GM18868 (cell line): ENCODE measurements around the gene CERCAM.

Source experiments
- ATAC-seq: cut with Tn5 transposase; IDR thresholded peaks from one replicate; pipeline ENCODE4 v1.9.1; 2021; ENCODE audit warnings: mild to moderate bottlenecking, moderate library complexity; ENCODE audit not compliant: unreplicated experiment

CERCAM gene, protein sequence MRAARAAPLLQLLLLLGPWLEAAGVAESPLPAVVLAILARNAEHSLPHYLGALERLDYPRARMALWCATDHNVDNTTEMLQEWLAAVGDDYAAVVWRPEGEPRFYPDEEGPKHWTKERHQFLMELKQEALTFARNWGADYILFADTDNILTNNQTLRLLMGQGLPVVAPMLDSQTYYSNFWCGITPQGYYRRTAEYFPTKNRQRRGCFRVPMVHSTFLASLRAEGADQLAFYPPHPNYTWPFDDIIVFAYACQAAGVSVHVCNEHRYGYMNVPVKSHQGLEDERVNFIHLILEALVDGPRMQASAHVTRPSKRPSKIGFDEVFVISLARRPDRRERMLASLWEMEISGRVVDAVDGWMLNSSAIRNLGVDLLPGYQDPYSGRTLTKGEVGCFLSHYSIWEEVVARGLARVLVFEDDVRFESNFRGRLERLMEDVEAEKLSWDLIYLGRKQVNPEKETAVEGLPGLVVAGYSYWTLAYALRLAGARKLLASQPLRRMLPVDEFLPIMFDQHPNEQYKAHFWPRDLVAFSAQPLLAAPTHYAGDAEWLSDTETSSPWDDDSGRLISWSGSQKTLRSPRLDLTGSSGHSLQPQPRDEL

DNA sequence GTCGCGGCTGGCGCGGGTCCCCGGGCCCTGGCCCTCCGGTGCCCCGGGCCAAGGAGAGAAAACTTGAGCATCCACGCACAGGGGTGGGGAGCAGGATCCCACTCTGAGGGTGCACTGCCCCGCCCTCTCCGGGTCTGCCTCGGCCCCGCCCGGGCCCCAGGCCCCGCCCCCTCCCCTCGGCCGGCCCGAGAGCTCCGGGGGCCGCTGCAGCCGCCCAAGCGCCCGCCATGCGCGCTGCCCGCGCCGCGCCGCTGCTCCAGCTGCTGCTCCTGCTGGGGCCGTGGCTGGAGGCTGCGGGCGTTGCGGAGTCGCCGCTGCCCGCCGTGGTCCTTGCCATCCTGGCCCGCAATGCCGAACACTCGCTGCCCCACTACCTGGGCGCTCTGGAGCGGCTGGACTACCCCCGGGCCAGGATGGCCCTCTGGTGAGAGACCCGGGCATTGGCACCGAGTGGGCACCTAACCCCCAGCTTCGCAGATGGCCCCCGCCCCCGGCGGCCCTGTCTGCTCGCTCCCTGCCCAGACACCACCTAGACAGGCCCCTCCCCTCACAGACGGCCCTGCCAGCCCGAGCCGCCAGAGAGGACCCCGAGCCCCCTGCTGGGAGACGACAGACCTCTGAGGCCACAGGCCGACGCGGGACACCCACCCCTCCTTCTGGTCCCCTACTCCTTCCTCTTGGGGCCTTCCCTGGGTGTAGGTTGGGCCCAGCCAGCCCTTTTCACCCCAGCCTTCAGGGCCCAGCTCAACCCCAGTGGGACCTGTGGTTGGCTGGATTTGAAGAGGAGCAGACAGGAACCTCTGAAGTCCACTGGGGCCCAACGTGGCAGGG is at the start of gene CERCAM:
Gene CERCAM, plus strand, starts transcription at position 207 of the 831 bp plus-strand sequence. Its CDS starts 21 bp downstream, at position 228.
- ATAC-seq: peak; percentile 63

DNA sequence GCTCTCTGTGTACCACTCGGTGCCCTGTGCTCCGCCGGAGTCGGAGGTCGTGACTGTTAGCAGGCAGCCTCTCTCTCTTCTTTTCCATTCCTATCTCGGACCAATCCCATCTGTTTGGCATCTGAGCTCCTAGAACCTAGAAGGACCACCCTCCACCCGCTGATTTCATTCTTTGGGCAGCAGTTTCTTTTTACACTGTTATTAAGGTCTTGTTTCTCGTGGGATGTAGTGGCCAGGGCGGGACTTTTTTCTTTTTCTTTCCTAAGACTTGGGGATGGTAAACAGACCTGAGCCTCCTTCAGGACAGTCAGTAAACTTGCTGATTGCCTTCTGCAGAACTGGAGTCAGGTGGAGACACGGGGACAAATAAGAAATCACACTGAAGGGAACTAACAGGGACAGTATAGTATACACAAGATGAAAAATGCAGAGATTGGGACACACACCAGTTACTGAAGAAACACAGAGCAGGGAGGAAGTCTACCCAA is 49.0 kb upstream of the CERCAM start:
- ATAC-seq: no peak

DNA sequence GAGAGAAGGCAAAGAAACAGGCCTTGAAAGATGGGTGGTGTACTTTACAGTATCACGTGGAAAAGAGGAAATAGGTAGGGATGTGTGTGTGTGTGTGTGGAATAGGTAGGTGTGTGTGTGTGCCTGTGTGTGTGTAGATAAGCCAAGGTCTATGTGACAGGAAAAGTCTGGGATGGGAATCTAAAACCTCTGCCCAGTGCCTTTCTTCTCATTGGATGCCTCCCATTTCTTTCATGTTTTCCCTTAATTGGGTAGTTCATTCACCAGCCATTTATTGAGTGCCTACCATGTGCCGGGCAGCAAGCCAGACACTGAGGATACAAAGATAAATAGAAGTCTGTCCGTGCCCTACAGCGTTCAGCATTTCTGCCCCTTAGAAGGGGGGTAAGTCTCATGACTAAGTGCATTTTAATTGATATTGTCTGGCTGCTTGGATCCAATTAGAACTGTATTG is 48.4 kb upstream of the CERCAM start:
- no peak for ATAC-seq

DNA sequence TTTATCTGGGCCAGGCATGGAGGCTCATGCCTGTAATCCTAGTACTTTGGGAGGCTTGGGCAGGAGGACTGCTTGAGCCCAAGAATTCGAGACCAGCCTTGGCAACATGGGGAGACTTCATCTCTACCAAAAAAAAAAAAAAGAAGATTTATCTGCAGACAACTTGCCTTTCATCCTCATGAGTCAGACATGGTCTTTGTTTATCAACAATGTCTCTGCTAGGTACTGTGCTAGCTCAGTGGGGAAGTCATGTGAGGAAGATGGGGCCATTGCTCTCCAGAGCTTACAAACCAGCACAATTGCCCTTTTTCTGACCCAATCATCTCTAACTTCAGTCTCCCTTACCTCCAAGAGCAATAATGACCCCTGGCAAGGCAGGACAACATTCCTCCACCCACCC is 47.9 kb upstream of the CERCAM start:
- no peak for ATAC-seq

DNA sequence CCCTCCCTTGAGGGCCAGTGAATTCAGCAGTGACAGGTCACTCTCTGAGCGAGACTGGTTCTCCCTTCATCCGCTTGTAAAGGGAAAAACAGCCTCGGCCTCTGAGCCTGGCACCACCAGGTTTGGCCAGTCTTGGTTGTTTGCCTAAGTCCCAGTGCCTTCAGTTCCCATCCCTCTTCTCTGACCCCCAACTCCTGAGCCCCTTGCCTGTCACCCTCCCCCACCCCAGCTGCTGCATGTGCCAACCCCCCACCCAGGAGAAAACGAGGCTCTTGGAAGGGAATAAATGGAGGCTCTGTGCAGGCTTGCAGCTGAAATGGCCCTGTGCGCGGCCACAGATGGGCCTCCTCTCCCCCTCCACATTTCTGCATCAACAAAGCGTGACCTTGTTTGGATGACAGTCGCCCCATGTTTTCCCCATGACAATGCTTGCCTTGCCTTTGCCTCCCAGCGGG is 46.4 kb upstream of the CERCAM start:
- no peak for ATAC-seq

DNA sequence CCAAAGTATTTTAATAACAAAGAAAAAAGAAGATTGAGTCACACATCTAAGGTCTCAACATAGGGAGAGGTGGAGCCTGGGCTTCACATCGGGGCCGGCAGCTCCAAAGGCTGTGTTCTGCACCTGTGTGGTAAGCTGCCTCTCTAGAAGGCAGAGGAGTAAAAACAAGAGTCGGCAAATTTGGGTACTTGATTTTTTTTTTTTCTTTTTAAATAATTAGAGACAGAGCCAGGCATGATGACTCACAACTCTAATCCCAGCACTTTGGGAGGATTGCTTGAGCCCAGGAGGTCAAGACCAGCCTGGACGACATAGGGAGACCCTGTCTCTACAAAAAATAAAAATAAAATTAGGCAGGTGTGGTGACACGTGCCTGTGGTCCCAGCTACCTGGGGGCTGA is 44.8 kb upstream of the CERCAM start:
- no peak for ATAC-seq

DNA sequence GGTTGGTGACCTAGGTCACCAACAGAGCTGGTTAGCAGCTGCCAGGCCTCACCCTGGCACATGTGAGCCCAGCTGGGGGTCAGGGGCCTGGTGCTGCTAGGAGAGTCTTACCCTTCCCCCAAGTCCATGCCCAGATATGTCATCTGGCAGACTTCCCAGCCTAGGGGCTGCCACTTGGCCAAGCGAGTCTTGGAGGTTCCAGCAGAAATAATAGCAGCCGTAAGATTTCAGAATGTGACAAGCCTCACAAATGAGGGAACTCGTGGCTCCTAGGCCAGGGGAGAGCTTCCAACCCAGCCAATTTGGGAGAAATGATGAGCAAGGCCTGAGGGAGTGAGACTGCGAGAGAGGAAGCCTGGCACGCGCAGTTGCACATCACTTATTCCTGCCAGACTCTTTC is 38.4 kb upstream of the CERCAM start:
- ATAC-seq: no peak

DNA sequence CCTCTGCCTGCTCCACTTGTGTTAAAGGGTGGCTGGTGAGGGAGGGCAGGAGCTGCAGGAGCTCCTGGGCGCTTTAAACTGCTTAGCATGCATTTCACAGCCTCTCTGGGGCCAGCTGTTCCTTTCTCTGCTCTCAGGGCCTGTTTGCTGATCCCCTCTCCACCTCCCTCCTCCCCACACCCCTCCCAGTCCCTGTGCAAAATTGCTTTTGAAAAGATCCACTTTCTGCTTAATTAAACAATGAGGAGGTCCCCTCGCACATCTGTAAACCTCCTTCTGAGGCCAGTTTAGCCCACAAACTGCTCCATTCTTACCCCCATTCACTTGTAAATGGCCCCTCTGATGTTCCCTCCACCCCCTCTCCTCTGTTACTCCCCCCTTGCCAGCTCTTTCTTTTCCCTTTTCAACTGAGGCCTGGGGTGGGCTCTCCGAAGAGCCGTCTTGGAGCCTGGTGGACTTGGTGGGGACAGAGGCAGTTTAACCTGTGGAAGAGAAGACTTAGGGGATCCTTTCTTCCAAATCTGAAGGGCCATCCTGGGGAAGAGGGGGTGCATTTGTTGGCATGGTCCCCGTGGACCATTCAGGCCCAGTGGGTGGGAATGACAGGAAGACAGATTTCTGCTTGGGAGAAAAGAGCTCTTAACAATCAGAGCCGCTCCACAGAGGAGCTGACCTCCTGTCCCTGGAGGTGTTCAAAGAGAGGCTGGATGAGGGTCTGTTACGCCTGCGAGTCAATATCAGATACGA is 37.5 kb upstream of the CERCAM start:
- ATAC-seq: no peak

DNA sequence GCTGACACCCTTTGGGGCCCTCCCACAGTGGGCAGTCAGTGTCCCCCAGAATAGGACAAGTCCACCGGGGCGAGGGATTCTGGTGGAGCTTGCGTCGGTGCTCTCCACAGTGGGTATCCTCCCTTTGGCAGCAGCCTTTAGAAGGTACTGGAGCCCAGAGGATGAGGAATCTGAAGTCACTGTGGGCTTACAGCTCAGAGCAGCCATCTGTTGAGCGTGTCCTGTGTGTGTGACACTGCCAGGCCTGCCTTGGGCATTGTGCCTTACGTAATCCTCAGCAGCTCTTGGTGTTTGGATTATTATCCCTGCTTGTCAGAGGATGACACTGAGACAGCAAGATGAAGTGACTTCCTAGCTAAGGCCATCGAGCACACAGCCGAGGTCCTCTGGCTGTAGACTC is 36.9 kb upstream of the CERCAM start:
- ATAC-seq: no peak

DNA sequence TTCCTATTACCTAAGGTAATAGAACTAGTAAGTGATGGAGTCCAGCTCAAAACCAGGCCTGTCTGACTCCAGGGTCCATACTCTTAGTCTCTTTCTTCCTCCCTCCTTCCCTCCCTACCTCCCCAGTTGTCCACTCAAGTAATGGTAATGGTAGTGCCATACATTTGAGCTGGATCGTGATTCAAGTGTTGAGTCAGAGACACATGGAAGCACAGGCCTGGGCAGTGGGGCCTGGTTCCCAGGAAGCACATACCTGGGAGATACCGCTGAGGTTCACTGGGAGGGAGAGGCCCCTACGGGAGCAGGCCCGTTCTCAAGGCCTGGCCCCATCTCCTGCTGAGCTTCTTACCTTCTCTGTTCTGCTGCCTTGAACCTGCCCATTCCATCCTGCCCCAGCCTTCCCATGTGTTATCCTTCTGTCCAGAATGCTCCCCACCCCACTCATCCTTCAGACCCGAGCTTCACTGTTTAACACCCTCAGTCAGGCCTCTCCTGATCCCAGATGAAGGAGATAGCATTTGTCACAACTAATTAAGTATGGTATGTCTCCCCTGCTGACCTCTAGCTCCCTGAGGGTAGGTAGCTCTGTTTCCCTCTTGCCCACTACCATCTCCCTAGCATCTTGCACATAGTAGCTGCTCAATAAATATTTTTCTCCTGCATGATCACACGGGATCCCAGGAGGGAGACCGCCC is 35.7 kb upstream of the CERCAM start:
- ATAC-seq: no peak

DNA sequence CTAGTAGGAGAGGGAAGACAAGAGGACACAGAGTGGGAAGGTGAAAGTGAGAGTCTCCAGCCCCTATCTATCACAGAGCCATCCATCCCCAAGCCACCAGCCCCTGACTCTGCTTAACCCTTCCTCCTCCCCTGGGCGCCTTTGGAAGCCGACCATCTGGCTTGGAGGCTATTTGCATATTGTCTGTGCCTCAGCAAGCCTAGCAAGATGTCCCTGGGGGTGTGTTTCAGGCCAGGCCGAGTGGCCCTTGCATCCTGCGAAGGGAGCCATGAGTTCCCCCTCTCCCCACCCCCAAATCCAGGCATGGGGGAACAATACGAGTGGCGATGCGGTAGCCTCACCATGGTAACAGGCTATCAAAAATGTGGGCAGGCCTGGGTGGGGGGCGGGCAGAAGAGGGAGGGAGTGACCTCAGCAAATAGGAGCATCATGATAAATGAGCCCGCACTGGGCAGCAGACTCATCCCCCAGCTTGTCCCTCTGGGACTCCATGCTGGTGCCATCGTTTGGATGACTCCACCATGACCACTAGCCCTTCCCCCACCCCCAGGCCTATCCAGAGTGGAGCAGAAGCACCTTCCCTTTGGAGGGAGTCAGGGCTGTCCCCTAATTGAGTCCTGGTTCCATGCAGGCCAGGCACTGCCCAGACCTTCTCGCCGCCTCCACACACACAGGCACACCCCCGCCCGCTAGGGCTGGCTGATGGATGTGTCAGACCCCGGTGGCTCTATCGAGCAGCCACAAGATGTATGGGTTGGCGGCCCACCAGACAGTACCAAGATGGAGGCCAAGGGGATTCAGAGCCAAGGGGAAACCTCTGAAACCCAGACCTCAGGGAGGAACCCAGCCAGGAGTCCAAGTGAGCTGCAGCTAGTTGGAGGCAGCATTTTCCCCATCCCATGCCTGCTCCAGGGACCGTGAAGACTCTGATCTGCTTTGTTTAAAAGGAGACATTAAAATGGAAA is 34.9 kb upstream of the CERCAM start:
- no peak for ATAC-seq

DNA sequence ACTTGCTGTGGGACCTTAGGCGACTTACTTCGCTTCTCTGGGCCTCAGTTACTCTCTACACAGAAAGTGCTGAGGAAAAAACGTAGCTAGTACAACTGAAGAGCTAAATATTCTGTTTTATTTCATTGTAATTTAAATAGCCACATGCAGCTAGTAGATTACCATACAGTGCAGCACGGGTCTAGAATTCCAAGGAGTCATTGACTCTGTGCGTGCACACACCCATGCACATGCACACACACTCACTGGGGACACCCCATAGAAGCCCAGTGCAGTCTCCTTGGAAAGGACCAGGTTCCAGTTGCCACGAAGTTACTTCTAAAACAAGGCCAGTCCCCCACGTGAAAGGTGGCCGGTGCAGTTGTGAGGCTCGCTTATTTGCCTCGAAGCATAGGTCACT is 32.5 kb upstream of the CERCAM start:
- ATAC-seq: no peak

DNA sequence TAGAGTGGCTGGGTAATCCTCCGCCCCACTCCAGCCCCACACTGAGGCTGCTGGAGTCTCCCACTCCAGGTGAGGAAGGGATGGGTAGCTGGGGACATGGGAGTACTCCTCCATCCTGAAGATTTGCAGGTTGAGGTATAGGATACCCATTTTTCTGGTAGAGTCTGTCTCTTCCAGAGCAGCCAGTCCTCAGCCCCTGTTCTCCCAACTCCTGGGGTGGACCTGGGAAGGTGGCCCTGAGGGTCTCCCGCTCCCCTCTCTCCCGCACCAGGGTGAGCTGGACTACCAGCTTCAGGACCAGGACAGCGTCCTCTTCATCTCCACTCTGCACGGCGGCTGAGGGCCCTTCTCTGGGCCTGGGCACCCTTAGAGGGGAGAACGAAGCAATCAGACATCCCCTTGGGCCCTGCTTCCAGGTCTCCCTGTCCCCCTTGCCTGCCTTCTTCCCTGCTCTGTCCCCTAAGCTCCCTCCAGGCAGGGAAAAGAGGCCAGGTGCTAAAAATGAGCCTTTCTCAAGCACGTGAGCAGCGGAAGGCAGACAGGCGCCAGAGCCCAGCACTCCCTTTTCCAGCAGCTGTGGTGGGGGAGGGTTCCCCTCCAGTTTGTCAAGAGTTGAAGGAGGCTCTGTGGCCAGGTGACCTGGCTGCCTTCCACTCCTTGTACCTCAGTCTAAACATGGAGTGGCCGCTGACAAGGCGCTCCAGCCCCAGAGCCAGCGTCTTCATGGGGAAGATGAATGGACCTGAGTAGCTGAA is 31.1 kb upstream of the CERCAM start:
- no peak for ATAC-seq

DNA sequence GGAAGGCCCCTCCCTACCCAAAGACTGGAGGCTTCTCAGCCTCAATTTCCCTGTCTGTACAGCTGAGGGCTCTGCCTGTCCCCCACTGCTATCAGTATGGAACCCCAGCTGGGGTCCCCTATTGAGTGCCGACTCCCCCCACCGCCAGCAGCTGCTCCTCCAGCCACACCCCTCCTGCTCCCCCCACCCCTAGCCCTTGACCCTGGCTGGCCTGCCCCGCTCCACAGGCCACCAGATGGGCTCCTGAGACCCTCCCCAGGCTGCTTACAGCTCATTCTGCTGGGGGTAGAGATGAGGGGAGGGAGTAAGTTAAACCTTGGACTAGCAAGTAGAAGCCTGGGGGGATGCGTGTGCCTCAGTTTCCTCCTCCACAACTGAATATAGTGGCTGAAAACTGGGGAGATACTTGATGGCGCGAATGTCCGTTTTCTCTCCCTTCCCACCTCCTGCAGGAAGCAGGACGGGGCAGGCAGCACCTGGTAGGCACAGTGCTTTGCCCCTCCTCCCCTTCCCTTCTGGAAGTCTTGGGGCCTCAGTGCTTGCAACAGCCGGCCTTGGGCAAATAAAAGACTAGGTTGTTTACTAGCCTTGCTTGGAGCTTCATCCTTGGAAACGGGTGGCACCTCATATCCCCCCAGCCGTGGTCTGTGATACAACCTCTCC is 30.4 kb upstream of the CERCAM start:
- ATAC-seq: no peak

DNA sequence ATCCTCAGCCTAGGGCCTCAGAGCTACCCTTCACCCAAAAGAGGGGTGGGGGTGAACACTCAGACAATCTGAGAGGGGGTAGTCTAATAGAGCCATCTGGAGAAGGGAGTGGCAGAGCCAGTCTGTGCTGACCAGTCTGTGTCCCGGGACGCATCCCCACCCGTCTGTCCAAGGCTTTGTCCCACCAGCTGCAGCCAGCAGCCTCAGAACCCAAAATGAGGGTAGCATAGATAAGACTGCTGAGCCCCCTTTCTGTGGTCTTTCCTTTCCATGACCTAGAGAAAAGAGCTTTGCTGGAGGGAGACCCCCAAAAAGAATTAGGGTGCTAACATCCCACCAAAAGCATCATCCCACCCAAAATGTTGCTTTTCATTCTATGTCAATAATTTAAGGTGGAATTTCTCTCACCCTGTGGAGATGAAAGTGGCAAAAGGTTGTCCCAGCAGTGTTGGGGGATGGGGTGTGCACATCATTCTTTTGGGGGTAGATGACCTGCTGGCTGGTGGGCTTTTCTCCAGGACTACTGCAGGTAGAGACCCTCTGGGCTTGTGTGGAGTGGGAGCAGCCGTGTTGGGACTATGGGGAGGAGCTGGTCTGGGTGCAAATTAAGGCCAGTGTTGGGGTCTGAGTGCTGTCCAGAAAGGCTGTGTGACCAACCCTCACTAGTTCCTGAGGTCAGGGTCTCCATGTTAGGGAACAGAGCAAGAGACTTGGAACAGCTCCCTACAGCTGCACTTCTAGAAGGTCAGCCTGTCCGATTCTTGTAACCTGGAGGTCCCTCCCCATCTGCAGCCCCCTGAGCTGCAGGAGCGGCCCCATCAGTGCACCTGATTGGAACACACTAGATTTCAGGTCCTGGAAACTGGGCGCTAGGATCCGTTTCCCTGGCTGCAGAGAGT is 29.6 kb upstream of the CERCAM start:
- ATAC-seq: no peak

DNA sequence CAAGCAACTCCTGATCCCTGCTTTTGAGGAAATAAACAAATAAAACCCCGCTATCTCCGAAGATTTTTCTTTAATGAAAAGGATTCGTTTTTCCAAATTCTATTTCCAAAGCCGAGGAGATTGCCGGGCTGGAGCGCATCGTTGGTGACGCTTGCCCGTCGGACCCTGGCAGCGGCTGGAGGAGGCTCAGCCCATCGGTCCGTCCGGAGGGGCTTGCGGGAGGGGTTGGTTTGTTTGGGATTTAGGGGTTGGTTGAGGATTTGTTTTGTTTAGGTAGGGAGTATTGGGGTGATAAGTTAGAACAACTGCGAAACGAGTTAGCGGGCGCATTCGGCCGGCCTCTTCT is 28.7 kb upstream of the CERCAM start:
- no peak for ATAC-seq
